H1 (cell line): ENCODE measurements around the gene MIP.
"Not testable (repeated sequence)": the region's sequence is repeated elsewhere in the genome, so short reads cannot be mapped to it uniquely, and the experiment has no call there.

Experiments used
- CREB1 ChIP-seq: IDR thresholded peaks from 2 replicates; pipeline ENCODE4 v1.6.1; 2012; ENCODE audit warnings: inconsistent platforms
- EGR1 ChIP-seq: IDR thresholded peaks from 2 replicates; pipeline ENCODE4 v1.6.1; 2011; ENCODE audit warnings: low read depth, low read length, borderline replicate concordance
- EP300 ChIP-seq, 2 experiments: IDR thresholded peaks; 1 replicate in 1 of 2; 2 replicates in 1 of 2; pipeline ENCODE4 v1.6.1; 2011 to 2012; ENCODE audit warnings: low read depth in 2 of 2, low read length in 2 of 2, mild to moderate bottlenecking in 2 of 2, borderline replicate concordance in 1 of 2, inconsistent platforms in 1 of 2, moderate library complexity in 1 of 2
- EZH2 ChIP-seq: fragments of 200-600 bp; sonication (generic); IDR thresholded peaks from 2 replicates; pipeline ENCODE4 v1.7.1; 2012; ENCODE audit warnings: low read depth, mild to moderate bottlenecking, moderate library complexity, low read length, inconsistent platforms; ENCODE audit not compliant: severe bottlenecking
- GTF2F1 ChIP-seq: IDR thresholded peaks from 2 replicates; pipeline ENCODE4 v1.6.1; 2012; ENCODE audit warnings: low read depth, low read length, improper control_type of control experiment, borderline replicate concordance
- HDAC6 ChIP-seq: IDR thresholded peaks from one replicate; pipeline ENCODE4 v1.7.1; 2012; ENCODE audit warnings: low read depth, mild to moderate bottlenecking, inconsistent platforms, low read length, moderate library complexity
- JUND ChIP-seq: IDR thresholded peaks from 2 replicates; pipeline ENCODE4 v1.6.1; 2011; ENCODE audit warnings: mild to moderate bottlenecking, improper control_type of control experiment, low read length
- POLR2A ChIP-seq, 2 experiments: IDR thresholded peaks; 1 replicate in 1 of 2; 2 replicates in 1 of 2; pipeline ENCODE4 v1.6.1; 2011; ENCODE audit warnings: low read depth in 2 of 2, low read length in 2 of 2, mild to moderate bottlenecking in 2 of 2; ENCODE audit errors: control extremely low read depth in 1 of 2
- SP1 ChIP-seq: IDR thresholded peaks from 2 replicates; pipeline ENCODE4 v1.6.1; 2011; ENCODE audit warnings: low read depth, low read length
- TF ChIP-seq, protein P1 (sequence below), 3 experiments: IDR thresholded peaks; 1 replicate in 2 of 3; 2 replicates in 1 of 3; pipeline versions ENCODE4 v1.5.1 to v1.6.1; 2011; ENCODE audit warnings: low read length in 3 of 3, mild to moderate bottlenecking in 3 of 3, inconsistent platforms in 2 of 3, low read depth in 1 of 3, moderate library complexity in 1 of 3; ENCODE audit not compliant: insufficient read depth in 1 of 3; ENCODE audit errors: control extremely low read depth in 1 of 3

DNA sequence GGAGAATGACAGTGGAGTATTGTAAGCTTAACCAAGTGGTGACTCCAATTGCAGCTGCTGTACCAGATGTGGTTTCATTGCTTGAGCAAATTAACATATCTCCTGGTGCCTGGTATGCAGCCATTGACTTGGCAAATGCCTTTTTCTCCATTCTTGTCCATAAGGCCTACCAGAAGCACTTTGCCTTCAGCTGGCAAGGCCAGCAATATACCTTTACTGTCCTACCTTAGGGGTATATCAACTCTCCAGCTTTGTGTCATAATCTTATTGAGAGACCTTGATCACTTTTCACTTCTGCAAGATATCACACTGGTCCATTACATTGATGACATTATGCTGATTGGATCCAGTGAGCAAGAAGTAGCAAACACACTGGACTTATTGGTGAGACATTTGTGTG, 52.8 kb downstream of the MIP start:
- not testable (repeated sequence) for TF ChIP-seq JUND; GTF2F1; EZH2; HDAC6; EP300 (IDR thresholded peaks at IDR 0.05; ENCODE audit: borderline replicate concordance in 1 of 2, low read depth in 2 of 2, low read length in 2 of 2); SP1; CREB1; POLR2A (IDR thresholded peaks at IDR 0.05; ENCODE audit: control extremely low read depth in 1 of 2, low read depth in 2 of 2, low read length in 2 of 2); EGR1
- TF ChIP-seq, protein P1, sequence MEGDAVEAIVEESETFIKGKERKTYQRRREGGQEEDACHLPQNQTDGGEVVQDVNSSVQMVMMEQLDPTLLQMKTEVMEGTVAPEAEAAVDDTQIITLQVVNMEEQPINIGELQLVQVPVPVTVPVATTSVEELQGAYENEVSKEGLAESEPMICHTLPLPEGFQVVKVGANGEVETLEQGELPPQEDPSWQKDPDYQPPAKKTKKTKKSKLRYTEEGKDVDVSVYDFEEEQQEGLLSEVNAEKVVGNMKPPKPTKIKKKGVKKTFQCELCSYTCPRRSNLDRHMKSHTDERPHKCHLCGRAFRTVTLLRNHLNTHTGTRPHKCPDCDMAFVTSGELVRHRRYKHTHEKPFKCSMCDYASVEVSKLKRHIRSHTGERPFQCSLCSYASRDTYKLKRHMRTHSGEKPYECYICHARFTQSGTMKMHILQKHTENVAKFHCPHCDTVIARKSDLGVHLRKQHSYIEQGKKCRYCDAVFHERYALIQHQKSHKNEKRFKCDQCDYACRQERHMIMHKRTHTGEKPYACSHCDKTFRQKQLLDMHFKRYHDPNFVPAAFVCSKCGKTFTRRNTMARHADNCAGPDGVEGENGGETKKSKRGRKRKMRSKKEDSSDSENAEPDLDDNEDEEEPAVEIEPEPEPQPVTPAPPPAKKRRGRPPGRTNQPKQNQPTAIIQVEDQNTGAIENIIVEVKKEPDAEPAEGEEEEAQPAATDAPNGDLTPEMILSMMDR (IDR thresholded peaks at IDR 0.05; ENCODE audit: control extremely low read depth in 1 of 3, insufficient read depth in 1 of 3, low read depth in 1 of 3, low read length in 3 of 3): not testable (repeated sequence)
